Neuronal stem cell (in vitro differentiated cells): ENCODE data around the gene YPEL3.

Experiments
- DNase-seq: peaks from one replicate; pipeline ENCODE4 v3.0.0-alpha.2; 2013; ENCODE audit warnings: low spot score
- H2AFZ ChIP-seq: one replicate; pipeline ENCODE4 v1.6.1; 2013; ENCODE audit warnings: mild to moderate bottlenecking, low read length, inconsistent platforms
- H2AK5ac ChIP-seq: 2 replicates; pipeline ENCODE4 v1.6.1; 2013; ENCODE audit warnings: low read depth, mild to moderate bottlenecking, inconsistent platforms, low read length, moderate library complexity, mixed read lengths
- H2BK120ac ChIP-seq: 2 replicates; pipeline ENCODE4 v1.6.1; 2013; ENCODE audit warnings: low read depth, mild to moderate bottlenecking, inconsistent platforms, low read length, moderate library complexity, mixed read lengths
- H2BK12ac ChIP-seq: one replicate; pipeline ENCODE4 v1.6.1; 2013; ENCODE audit warnings: low read length, inconsistent platforms
- H2BK15ac ChIP-seq: 2 replicates; pipeline ENCODE4 v1.6.1; 2013; ENCODE audit warnings: mild to moderate bottlenecking, low read length, inconsistent platforms, mixed read lengths
- H2BK5ac ChIP-seq: one replicate; pipeline ENCODE4 v1.6.1; 2013; ENCODE audit warnings: inconsistent platforms, mild to moderate bottlenecking, low read length, moderate library complexity
- H3K14ac ChIP-seq: one replicate; pipeline ENCODE4 v1.6.1; 2013; ENCODE audit warnings: low read length, inconsistent platforms
- H3K18ac ChIP-seq: 2 replicates; pipeline ENCODE4 v1.6.1; 2013; ENCODE audit warnings: low read length, inconsistent platforms
- H3K23ac ChIP-seq: 2 replicates; pipeline ENCODE4 v1.6.1; 2013; ENCODE audit warnings: low read depth, mild to moderate bottlenecking, mixed read lengths, low read length, inconsistent platforms; ENCODE audit not compliant: poor library complexity
- H3K27ac ChIP-seq: replicated peaks from 3 replicates; pipeline ENCODE4 v1.5.1; 2013; ENCODE audit warnings: low read length, inconsistent platforms
- H3K27me3 ChIP-seq, 3 experiments: 2 replicates each; pipeline ENCODE4 v1.6.1; 2013; ENCODE audit warnings: low read length in 3 of 3, mild to moderate bottlenecking in 2 of 3, inconsistent platforms in 1 of 3, low read depth in 1 of 3, mixed read lengths in 1 of 3, moderate library complexity in 1 of 3; ENCODE audit not compliant: control insufficient read depth in 3 of 3, insufficient read depth in 3 of 3
- H3K36me3 ChIP-seq, 2 donors: replicated peaks in 1 of 2; 2 replicates each; pipeline ENCODE4 v1.6.1; 2013; ENCODE audit warnings: low read length in 2 of 2; ENCODE audit not compliant: control insufficient read depth in 2 of 2, insufficient read depth in 2 of 2
- H3K4ac ChIP-seq: 2 replicates; pipeline ENCODE4 v1.6.1; 2013; ENCODE audit warnings: inconsistent platforms, mild to moderate bottlenecking, low read length, moderate library complexity
- H3K4me1 ChIP-seq, 2 donors: 1 replicate in 1 of 2; 2 replicates in 1 of 2; pipeline ENCODE4 v1.6.1; 2013; ENCODE audit warnings: low read length in 2 of 2, low read depth in 1 of 2; ENCODE audit not compliant: control insufficient read depth in 2 of 2, insufficient read depth in 1 of 2
- H3K4me2 ChIP-seq: one replicate; pipeline ENCODE4 v1.6.1; 2013; ENCODE audit warnings: mild to moderate bottlenecking, low read length, inconsistent platforms; ENCODE audit not compliant: insufficient read depth, poor library complexity, severe bottlenecking
- H3K4me3 ChIP-seq, 2 donors: 2 replicates each; pipeline ENCODE4 v1.5.1; 2013; ENCODE audit warnings: low read length in 2 of 2, mild to moderate bottlenecking in 2 of 2, inconsistent platforms in 1 of 2, moderate library complexity in 1 of 2
- H3K79me1 ChIP-seq: one replicate; pipeline ENCODE4 v1.6.1; 2013; ENCODE audit warnings: low read depth, mild to moderate bottlenecking, inconsistent platforms, low read length, moderate library complexity
- H3K9ac ChIP-seq: one replicate; pipeline ENCODE4 v1.6.1; 2013; ENCODE audit warnings: mild to moderate bottlenecking, low read depth, low read length, inconsistent platforms; ENCODE audit not compliant: poor library complexity
- H3K9me3 ChIP-seq, 2 donors: replicated peaks in 1 of 2; 2 replicates each; pipeline versions ENCODE3 to v1.6.1; 2013; ENCODE audit warnings: low read length in 2 of 2, mild to moderate bottlenecking in 2 of 2, inconsistent platforms in 1 of 2, low read depth in 1 of 2, mixed read lengths in 1 of 2, moderate library complexity in 1 of 2; ENCODE audit not compliant: control insufficient read depth in 2 of 2, insufficient read depth in 1 of 2
- H4K8ac ChIP-seq: one replicate; pipeline ENCODE4 v1.6.1; 2013; ENCODE audit warnings: low read depth, mild to moderate bottlenecking, inconsistent platforms, low read length, moderate library complexity
- H4K91ac ChIP-seq: one replicate; pipeline ENCODE4 v1.6.1; 2013; ENCODE audit warnings: low read length, low read depth, mild to moderate bottlenecking, inconsistent platforms; ENCODE audit not compliant: poor library complexity
- WGBS, 2 donors: extraction: QIAGEN DNeasy Blood & Tissue Kit; methylation state at CpG; one replicate each; pipeline ENCODE4 v1.1.7; 2013; ENCODE audit warnings: missing lambda C conversion rate in 2 of 2, mixed read lengths in 1 of 2; ENCODE audit not compliant: insufficient read length in 2 of 2, insufficient replicate concordance in 1 of 2; ENCODE audit errors: extremely low coverage in 2 of 2; 5-methylcytosine and 5-hydroxymethylcytosine counted together

The YPEL3 gene

GRCh38 chr16:30085247-30085646 lies 10.8 kb downstream of the YPEL3 start:
- Histone ChIP-seq H3K27me3 (no peaks in the 10 kb centered on the region), H2BK15ac (no peak overlapping the region), H3K36me3 (peaks cover 43 to 50% of the 10 kb centered on the region in 2 donors), H3K4ac (no peak overlapping the region), H3K14ac (no peak overlapping the region), H4K91ac (no peak overlapping the region), H3K9me3 (peaks cover 0 to 3% of the 10 kb centered on the region in 2 donors), H2AK5ac (no peak overlapping the region), H3K18ac (no peak overlapping the region), H2BK5ac (no peak overlapping the region), H3K9ac (no peak overlapping the region), H2AFZ (no peak overlapping the region), H3K4me3 (no peak overlapping the region), H3K4me1 (peaks cover 0 to under 1% of the 10 kb centered on the region in 2 donors), H2BK120ac (no peak overlapping the region), H3K27ac (no peak overlapping the region), H4K8ac (no peak overlapping the region), H2BK12ac (no peak overlapping the region), H3K23ac (no peak overlapping the region), H3K4me2 (no peak overlapping the region), H3K79me1 (no peaks in the 10 kb centered on the region)
- no peak for DNase-seq
- no CpG with 5 or more reads among the region's 3 CpGs for WGBS, 2 donors

GRCh38 chr16:30084816-30085159 lies 11.2 kb downstream of the YPEL3 start:
- Histone ChIP-seq H3K4me3 (no peak overlapping the region), H4K91ac (no peak overlapping the region), H3K27ac (no peak overlapping the region), H2BK5ac (no peak overlapping the region), H3K36me3 (peaks cover 44 to 55% of the 10 kb centered on the region in 2 donors), H2BK15ac (no peak overlapping the region), H4K8ac (no peak overlapping the region), H3K23ac (no peak overlapping the region), H2BK12ac (no peak overlapping the region), H2BK120ac (no peak overlapping the region), H2AFZ (no peak overlapping the region), H3K9me3 (peaks cover 0 to 3% of the 10 kb centered on the region in 2 donors), H3K14ac (no peak overlapping the region), H3K4me1 (no peaks in the 10 kb centered on the region), H3K27me3 (no peaks in the 10 kb centered on the region), H2AK5ac (no peak overlapping the region), H3K4me2 (no peak overlapping the region), H3K9ac (no peak overlapping the region), H3K79me1 (no peaks in the 10 kb centered on the region), H3K18ac (no peak overlapping the region), H3K4ac (no peak overlapping the region)
- DNase-seq = no peak
- no CpG with 5 or more reads among the region's 17 CpGs for WGBS, 2 donors

GRCh38 chr16:30084096-30084815 lies 11.8 kb downstream of the YPEL3 start:
- H4K8ac ChIP-seq = no peak overlapping the region
- H3K9me3 ChIP-seq = peaks cover 0 to 3% of the 10 kb centered on the region in 2 donors
- H3K4ac ChIP-seq = no peak overlapping the region
- peaks cover 4% of the 10 kb centered on the region for H3K79me1 ChIP-seq
- no peak overlapping the region for H2BK5ac ChIP-seq
- H2AK5ac ChIP-seq = no peak overlapping the region
- no peak overlapping the region for H3K4me2 ChIP-seq
- no peaks in the 10 kb centered on the region for H3K27me3 ChIP-seq
- H3K36me3 ChIP-seq = peaks cover 49 to 60% of the 10 kb centered on the region in 2 donors
- no peaks in the 10 kb centered on the region for H3K4me1 ChIP-seq
- H2AFZ ChIP-seq = no peak overlapping the region
- no peak overlapping the region for H3K27ac ChIP-seq
- no peak overlapping the region for H3K23ac ChIP-seq
- no peak overlapping the region for H2BK12ac ChIP-seq
- H4K91ac ChIP-seq = no peak overlapping the region
- H3K18ac ChIP-seq = no peak overlapping the region
- no peak overlapping the region for H3K4me3 ChIP-seq
- H2BK15ac ChIP-seq = no peak overlapping the region
- H2BK120ac ChIP-seq = no peak overlapping the region
- no peak overlapping the region for H3K9ac ChIP-seq
- WGBS, 2 donors = no CpG with 5 or more reads among the region's 18 CpGs
- no peak overlapping the region for H3K14ac ChIP-seq
- DNase-seq = no peak

- Histone ChIP-seq H3K36me3 (peaks cover 54 to 67% of the 10 kb centered on the region in 2 donors), H3K27ac (no peak overlapping the region), H3K18ac (no peak overlapping the region), H2BK15ac (no peak overlapping the region), H3K27me3 (no peaks in the 10 kb centered on the region), H3K9ac (no peak overlapping the region), H2BK5ac (no peak overlapping the region), H3K9me3 (peaks cover 0 to 3% of the 10 kb centered on the region in 2 donors), H2AFZ (no peak overlapping the region), H2BK120ac (no peak overlapping the region), H3K4me3 (no peak overlapping the region), H4K8ac (no peak overlapping the region), H2AK5ac (no peak overlapping the region), H3K14ac (no peak overlapping the region), H3K79me1 (peaks cover 8% of the 10 kb centered on the region), H3K4me1 (no peaks in the 10 kb centered on the region), H3K4me2 (no peak overlapping the region), H4K91ac (no peak overlapping the region), H2BK12ac (no peak overlapping the region), H3K23ac (no peak overlapping the region), H3K4ac (no peak overlapping the region)
- DNase-seq = no peak
- WGBS, 2 donors = no CpG with 5 or more reads among the region's 24 CpGs
Observed at GRCh38 chr16:30083216-30084055, 12.6 kb downstream of the YPEL3 start.
